Upper lobe of left lung (tissue), 6 donors: Measurements from ENCODE around the gene SFXN1. TPM values are rescaled to one million over a fixed set of nuclear protein-coding genes. Genes with fewer than 3 reads are reported as not detected.

Experiments
- ATAC-seq, 2 donors: fragments of 200-7000 bp; cut with Tn5 transposase; one replicate each; pipeline ENCODE4 v1.9.1; 2022; ENCODE audit warnings: mild to moderate bottlenecking in 2 of 2, moderate library complexity in 2 of 2; ENCODE audit not compliant: low FRiP score in 2 of 2
- DNase-seq, 2 donors: peaks; one replicate each; pipeline ENCODE4 v3.0.0-alpha.2; 2019 to 2020
- H3K27ac ChIP-seq, 4 donors: fragments of 200-600 bp; sonication (generic); one replicate each; pipeline ENCODE4 v1.5.1; 2016 to 2019
- H3K27me3 ChIP-seq, 4 donors: fragments of 200-600 bp; sonication (generic); one replicate each; pipeline ENCODE4 v1.5.1; 2017 to 2019
- H3K36me3 ChIP-seq, 4 donors: fragments of 200-600 bp; sonication (generic); one replicate each; pipeline ENCODE4 v1.5.1; 2016 to 2019
- H3K4me1 ChIP-seq, 4 donors: fragments of 200-600 bp; sonication (generic); one replicate each; pipeline ENCODE4 v1.5.1; 2018 to 2019
- H3K4me3 ChIP-seq, 4 donors: fragments of 200-600 bp; sonication (generic); one replicate each; pipeline ENCODE4 v1.5.1; 2017 to 2019; ENCODE audit warnings: mild to moderate bottlenecking in 2 of 4, moderate library complexity in 1 of 4
- H3K9me3 ChIP-seq, 4 donors: fragments of 200-600 bp; sonication (generic); one replicate each; pipeline ENCODE4 v1.5.1; 2018 to 2019
- EP300 ChIP-seq, 4 donors: sonication (generic); formaldehyde crosslinking; IDR thresholded peaks; one replicate each; pipeline ENCODE4 v1.5.1; 2017; ENCODE audit warnings: antibody characterized with exemption in 4 of 4, control low read depth in 2 of 4
- POLR2A ChIP-seq, 4 donors: fragments of 450-650 bp; IDR thresholded peaks; one replicate each; pipeline ENCODE4 v1.5.1; 2016 to 2017; ENCODE audit warnings: antibody characterized with exemption in 4 of 4, mild to moderate bottlenecking in 2 of 4
- POLR2AphosphoS5 ChIP-seq, 2 donors: sonication (generic); formaldehyde crosslinking; IDR thresholded peaks; one replicate each; pipeline ENCODE4 v1.5.1; 2017; ENCODE audit warnings: antibody characterized with exemption in 2 of 2
- WGBS, 2 donors: methylation state at CpG; one replicate each; pipeline ENCODE4 v1.1.5; 2017 to 2018; 5-methylcytosine and 5-hydroxymethylcytosine counted together
- total RNA-seq, 6 donors: library from RNA; depleted of rRNA in 4 of 6; stranded (reverse); fragments of >200 nt in 4 of 6; gene quantifications; one replicate each; pipeline versions ENCODE4 v1.1.0 to v1.2.1, GENCODE V29; 2016 to 2021
- TF ChIP-seq, protein P1 (sequence below), 6 experiments: fragments of 450-650 bp in 4 of 6; fragments of 200-600 bp in 2 of 6; sonication (generic) in 2 of 6; IDR thresholded peaks; one replicate each; pipeline ENCODE4 v1.5.1; 2016 to 2019; ENCODE audit warnings: antibody characterized with exemption in 6 of 6
- donor health status: DM: no; HTN: no; CAD: no; lungs with moderate emphysema.
- donor health status: DM: no; HTN: yes; CAD: no; lungs with severe emphysema.

Gene SFXN1
- total RNA-seq, 6 donors from 2014 or later = 5.2 to 47.1 (median 18.3) TPM

DNA sequence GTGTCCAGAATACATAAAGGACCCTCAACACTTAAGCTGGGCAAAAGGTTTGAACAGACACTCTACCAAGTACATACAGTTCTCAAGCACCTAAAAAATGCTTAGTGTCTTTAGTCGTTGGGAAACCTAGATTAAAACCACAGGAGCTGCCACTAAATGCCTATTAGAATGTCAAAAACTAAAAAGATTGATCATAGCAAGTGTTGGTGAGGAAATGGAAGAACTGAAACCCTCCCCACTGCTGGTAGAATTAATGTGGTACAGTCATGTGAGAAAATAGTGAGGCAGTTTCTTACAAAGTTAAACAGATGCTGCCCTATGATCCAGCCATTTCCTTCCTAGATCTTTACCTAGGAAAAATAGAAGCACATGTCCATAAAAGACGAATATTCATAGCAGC, 40.6 kb downstream of the SFXN1 start:
- DNase-seq (no peak), ATAC-seq (no peak)
- WGBS, 2 donors = 81 to 85% methylated on average over 2 of the region's 2 CpGs
- TF ChIP-seq EP300 (IDR thresholded peaks at IDR 0.05) (no peak), POLR2A (IDR thresholded peaks at IDR 0.05) (no peak)
- TF ChIP-seq, protein P1, sequence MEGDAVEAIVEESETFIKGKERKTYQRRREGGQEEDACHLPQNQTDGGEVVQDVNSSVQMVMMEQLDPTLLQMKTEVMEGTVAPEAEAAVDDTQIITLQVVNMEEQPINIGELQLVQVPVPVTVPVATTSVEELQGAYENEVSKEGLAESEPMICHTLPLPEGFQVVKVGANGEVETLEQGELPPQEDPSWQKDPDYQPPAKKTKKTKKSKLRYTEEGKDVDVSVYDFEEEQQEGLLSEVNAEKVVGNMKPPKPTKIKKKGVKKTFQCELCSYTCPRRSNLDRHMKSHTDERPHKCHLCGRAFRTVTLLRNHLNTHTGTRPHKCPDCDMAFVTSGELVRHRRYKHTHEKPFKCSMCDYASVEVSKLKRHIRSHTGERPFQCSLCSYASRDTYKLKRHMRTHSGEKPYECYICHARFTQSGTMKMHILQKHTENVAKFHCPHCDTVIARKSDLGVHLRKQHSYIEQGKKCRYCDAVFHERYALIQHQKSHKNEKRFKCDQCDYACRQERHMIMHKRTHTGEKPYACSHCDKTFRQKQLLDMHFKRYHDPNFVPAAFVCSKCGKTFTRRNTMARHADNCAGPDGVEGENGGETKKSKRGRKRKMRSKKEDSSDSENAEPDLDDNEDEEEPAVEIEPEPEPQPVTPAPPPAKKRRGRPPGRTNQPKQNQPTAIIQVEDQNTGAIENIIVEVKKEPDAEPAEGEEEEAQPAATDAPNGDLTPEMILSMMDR (IDR thresholded peaks at IDR 0.05) = no peak
- Histone ChIP-seq H3K4me1 (no peaks in the 10 kb centered on the region), H3K9me3 (no peaks in the 10 kb centered on the region), H3K4me3 (no peak overlapping the region), H3K27me3 (no peaks in the 10 kb centered on the region), H3K36me3 (peaks cover 0 to 45% (median 16%) of the 10 kb centered on the region in 4 donors), H3K27ac (no peak overlapping the region)

GRCh38 chr5:175520321-175520720, 42.0 kb downstream of the SFXN1 start:
- WGBS, 2 donors = 88 to 95% methylated on average over 5 of the region's 5 CpGs
- DNase-seq (no peak), ATAC-seq (no peak)
- Histone ChIP-seq H3K36me3 (peaks cover 0 to 32% (median 10%) of the 10 kb centered on the region in 4 donors), H3K27me3 (no peaks in the 10 kb centered on the region), H3K27ac (no peak overlapping the region), H3K9me3 (no peaks in the 10 kb centered on the region), H3K4me3 (no peak overlapping the region), H3K4me1 (no peaks in the 10 kb centered on the region)
- no peak for TF ChIP-seq POLR2AphosphoS5 (IDR thresholded peaks at IDR 0.05)
- no peak for TF ChIP-seq POLR2A (IDR thresholded peaks at IDR 0.05)
- TF ChIP-seq, protein P1 (IDR thresholded peaks at IDR 0.05) = no peak
- no peak for TF ChIP-seq EP300 (IDR thresholded peaks at IDR 0.05)

DNA sequence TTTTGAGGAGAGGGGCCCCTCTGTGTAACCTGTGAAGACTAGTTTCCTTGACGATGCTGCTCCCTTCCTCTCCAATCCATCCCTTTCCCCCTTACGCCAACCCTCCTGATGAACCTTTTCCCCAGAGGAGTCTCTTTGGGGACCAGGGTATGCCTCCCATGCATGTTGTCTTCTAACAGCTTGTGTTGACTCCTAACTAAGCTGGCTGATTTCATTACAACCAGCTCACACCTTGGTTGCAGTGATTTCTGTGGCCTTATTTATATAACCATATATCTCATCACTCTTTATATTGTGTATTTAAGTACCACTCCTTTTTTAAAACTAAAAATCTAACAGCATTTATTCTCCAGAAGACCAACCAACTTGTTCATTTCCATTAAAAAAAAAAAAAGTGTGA, 42.5 kb downstream of the SFXN1 start:
- no peak for TF ChIP-seq POLR2AphosphoS5 (IDR thresholded peaks at IDR 0.05)
- TF ChIP-seq, protein P1 (IDR thresholded peaks at IDR 0.05) = no peak
- TF ChIP-seq POLR2A (IDR thresholded peaks at IDR 0.05) = no peak
- no peak for TF ChIP-seq EP300 (IDR thresholded peaks at IDR 0.05)
- ATAC-seq (no peak), DNase-seq (no peak)
- Histone ChIP-seq H3K9me3 (no peaks in the 10 kb centered on the region), H3K4me3 (no peak overlapping the region), H3K36me3 (peaks cover 0 to 27% (median 11%) of the 10 kb centered on the region in 4 donors), H3K4me1 (no peaks in the 10 kb centered on the region), H3K27me3 (no peaks in the 10 kb centered on the region), H3K27ac (no peak overlapping the region)
- 93 to 94% methylated on average over 2 of the region's 2 CpGs for WGBS, 2 donors

DNA sequence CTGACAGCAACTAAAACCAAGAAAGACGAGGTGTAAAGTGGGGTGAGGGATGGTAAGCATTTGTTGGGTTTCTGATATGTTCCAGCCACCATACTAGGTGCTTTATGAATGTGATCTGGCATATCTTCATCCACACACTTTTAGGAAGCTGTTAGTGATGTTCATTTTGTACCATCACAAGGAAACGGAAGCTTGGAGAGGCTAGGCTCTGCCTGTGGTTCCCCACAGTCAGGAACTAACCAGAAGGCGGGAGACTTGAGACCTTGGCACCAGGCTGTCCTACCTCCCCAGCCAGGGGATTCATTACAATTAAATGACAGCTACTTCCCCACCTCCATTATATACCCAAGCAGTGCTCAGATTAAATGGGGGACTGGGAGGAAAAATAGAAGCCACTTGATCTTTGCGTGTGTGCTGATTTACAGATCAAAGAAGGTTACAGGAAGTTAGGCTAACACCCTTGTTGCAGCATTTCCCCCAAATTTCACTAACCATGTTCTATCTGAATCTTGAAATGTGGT, 43.0 kb downstream of the SFXN1 start:
- peaks cover 0 to 26% (median 11%) of the 10 kb centered on the region in 4 donors for H3K36me3 ChIP-seq
- no peak overlapping the region for H3K4me3 ChIP-seq
- no peaks in the 10 kb centered on the region for H3K9me3 ChIP-seq
- 69 to 85% methylated on average over 4 of the region's 4 CpGs for WGBS, 2 donors
- peak overlapping the region in 2 of 4 donors; percentile 7 to 43 for H3K27ac ChIP-seq
- no peaks in the 10 kb centered on the region for H3K4me1 ChIP-seq
- DNase-seq (no peak), ATAC-seq (no peak)
- TF ChIP-seq POLR2AphosphoS5 (IDR thresholded peaks at IDR 0.05) = no peak
- TF ChIP-seq, protein P1 (IDR thresholded peaks at IDR 0.05) = no peak
- TF ChIP-seq EP300 (IDR thresholded peaks at IDR 0.05) = no peak
- no peak for TF ChIP-seq POLR2A (IDR thresholded peaks at IDR 0.05)
- H3K27me3 ChIP-seq = no peaks in the 10 kb centered on the region

- TF ChIP-seq POLR2A (IDR thresholded peaks at IDR 0.05) (no peak), POLR2AphosphoS5 (IDR thresholded peaks at IDR 0.05) (no peak), EP300 (IDR thresholded peaks at IDR 0.05) (no peak)
- TF ChIP-seq, protein P1 (IDR thresholded peaks at IDR 0.05) = no peak
- no peak overlapping the region for H3K4me3 ChIP-seq
These were observed 44.9 kb downstream of the SFXN1 start for GRCh38 chr5:175523292-175523691.

More at GRCh38 chr5:175523292-175523691, 44.9 kb downstream of the SFXN1 start:
- H3K27me3 ChIP-seq = no peaks in the 10 kb centered on the region
- ATAC-seq (no peak), DNase-seq (no peak)
- H3K4me1 ChIP-seq = no peaks in the 10 kb centered on the region
- no peaks in the 10 kb centered on the region for H3K9me3 ChIP-seq
- peaks cover 0 to 24% (median 5%) of the 10 kb centered on the region in 4 donors for H3K36me3 ChIP-seq
- H3K27ac ChIP-seq = no peak overlapping the region
